HK-2 (cell line): ENCODE measurements around the gene VPS37D.
"Not testable (repeated sequence)": the region's sequence is repeated elsewhere in the genome, so short reads cannot be mapped to it uniquely, and the experiment has no call there.

Source experiments
- DNase-seq: peaks from one replicate; pipeline ENCODE4 v3.0.0-alpha.2; 2018; ENCODE audit not compliant: unreplicated experiment

VPS37D gene

DNA sequence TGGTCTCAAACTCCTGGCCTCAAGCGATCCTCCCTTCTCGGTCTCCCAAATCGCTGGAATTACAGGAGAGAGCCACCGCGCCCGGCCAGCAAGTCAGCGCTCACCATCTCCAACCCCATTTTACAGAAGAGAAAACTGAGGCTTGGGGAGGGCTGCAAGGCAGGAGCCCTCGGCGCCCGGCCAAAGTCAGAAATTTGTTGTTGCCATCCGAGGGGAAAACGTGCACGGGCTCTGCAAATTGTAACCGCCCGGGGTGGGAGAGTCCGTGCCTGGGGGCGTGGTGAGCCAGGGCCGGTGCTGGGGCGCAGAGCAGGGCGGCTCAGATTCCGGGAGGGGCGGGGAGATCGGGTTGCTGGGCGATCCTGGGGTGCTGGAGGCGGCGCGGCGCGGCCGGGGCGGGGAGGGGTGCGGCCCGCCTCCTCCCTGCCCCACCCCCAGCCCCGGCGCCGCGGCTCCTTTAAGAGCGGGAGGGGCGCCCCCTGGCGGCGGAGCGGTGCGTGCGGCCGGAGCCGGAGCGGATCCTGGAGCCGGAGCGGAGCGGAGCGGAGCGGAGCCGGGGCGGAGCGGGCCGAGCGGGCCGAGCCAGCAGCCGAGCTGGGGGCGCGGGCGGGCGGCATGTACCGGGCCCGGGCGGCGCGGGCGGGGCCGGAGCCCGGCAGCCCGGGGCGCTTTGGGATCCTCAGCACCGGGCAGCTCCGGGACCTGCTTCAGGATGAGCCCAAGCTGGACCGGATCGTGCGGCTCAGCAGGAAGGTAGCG lies at the start of gene VPS37D:
Gene VPS37D, plus strand, starts transcription at position 488 of the 759 bp plus-strand sequence. Its CDS starts 128 bp downstream, at position 616.
- DNase-seq, result peak; percentile 89

DNA sequence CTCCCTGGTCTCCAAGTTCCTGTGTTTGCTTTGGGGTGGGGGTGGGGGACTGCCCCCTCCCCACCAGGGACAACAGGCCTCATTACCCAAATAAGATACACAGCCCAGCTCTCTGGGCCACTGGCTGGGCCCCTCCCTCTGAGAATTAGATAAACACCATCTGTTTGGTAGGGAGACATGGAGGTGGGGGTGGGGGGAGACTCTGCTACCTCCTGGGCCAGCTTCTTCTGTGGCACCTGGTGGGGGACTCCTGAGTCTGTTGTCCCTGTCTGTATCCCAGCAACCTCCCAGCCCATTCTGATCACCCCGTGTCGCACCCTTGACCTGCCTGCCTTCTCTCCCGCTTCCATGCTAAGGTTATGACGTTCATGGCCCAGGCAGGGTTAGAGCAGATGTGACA lies 49.1 kb upstream of the VPS37D start:
- DNase-seq, result no peak

DNA sequence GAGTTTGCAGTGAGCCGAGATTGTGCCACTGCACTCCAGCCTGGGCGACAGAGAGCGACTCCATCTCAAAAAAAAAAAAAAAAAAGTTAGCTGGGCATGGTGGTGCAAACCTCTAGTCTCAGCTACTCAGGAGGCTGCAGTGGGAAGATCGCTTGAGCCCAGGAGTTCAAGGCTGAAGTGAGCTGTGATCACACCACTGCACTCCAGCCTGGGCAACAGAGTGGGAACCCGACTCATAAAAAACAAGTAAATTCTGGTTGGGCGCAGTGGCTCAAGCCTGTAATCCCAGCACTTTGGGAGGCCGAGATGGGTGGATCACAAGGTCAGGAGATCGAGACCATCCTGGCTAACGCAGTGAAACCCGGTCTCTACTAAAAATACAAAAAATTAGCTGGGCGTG lies 48.2 kb upstream of the VPS37D start:
- not testable (repeated sequence) for DNase-seq

GRCh38 chr7:73621168-73622063 lies 46.2 kb upstream of the VPS37D start:
- no peak for DNase-seq

DNA sequence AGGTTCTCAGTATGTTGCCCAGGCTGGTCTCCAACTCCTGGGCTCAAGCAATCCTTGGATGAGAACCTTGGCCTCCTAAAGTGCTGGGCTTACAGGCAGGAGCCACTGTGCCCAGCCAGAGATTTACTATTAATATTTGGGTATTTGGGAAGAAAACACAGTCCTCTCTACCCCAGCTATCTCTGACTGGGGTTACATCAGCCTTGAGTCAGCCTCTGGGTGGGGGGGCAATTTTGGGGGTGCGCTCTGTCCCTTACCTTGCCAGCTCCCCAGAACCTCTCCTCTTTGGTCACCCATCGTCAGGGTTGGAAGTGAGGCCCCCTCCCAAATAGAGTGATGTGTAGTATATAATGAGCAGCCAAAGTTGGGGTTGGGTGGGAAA lies 45.1 kb upstream of the VPS37D start:
- DNase-seq, result no peak

- DNase-seq, result no peak
These were observed 44.5 kb upstream of the VPS37D start for GRCh38 chr7:73622909-73623797.

GRCh38 chr7:73623798-73624668 lies 43.6 kb upstream of the VPS37D start, which contains the start of gene MLXIPL:
Gene MLXIPL (minus strand): TSS chr7:73624522. CDS start chr7:73624492, 30 bp downstream.
- DNase-seq, result peak; percentile 72

DNA sequence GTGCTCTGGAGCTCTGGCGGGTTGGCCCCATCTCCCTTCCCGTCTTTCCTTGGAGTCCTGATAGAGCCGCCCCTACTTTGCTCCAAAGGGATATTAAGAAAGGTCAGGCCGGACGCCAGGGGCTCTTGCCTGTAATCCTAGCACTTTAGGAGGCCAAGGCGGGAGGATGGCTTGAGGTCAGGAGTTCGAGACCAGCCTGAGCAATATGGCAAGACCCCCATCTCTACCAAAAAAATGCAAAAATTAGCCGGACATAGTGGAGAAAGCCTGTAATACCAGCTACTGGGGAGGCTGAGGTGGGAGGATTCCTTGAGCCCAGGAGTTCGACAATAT lies 43.0 kb upstream of the VPS37D start:
- DNase-seq, result no peak

- DNase-seq, result no peak
These were observed 42.4 kb upstream of the VPS37D start for GRCh38 chr7:73625276-73625675.

- no peak for DNase-seq
These were observed 40.8 kb upstream of the VPS37D start for GRCh38 chr7:73626814-73627213.

GRCh38 chr7:73628504-73628903 lies 39.1 kb upstream of the VPS37D start:
- no peak for DNase-seq

DNA sequence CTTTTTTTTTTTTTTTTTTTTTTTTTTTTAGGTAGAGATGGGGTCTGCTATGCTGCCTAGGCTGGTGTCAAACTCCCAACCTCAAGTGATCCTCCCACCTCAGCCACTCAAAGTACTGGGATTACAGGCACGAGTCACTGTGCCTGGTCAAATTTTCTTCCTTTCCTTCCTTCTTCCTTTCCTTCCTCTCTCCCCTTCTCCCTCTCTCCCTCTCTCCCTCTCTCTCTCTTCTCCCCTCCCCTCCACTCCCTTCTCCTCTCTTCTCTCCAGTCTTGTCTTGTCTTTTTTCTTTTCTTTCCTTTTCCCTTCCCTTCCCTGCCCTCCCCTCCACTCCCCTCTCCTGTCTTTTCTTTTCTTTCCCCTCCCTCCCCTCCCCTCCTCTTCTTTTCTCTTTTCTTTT lies 36.1 kb upstream of the VPS37D start:
- DNase-seq, result no peak

GRCh38 chr7:73633323-73633722 lies 34.3 kb upstream of the VPS37D start:
- DNase-seq, result no peak

DNA sequence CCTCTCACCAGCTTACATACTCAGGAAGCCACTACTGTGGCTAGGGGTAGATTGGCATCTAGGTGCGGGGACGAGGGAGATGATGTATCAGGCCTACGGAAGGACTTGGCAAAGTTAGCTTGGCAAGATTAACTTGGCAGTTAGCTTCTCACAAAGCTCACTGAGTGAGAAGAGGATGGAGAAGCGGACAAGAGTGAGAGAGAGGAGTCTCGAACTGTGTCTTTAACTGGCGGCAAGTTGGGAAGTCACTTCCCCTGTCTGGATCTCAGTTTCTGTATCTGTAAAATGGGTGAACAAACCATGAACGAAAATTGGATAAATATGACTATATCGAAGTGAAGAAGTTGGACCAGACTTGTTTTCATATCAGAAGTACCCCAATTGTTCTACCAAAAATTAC lies 33.8 kb upstream of the VPS37D start:
- no peak for DNase-seq

DNA sequence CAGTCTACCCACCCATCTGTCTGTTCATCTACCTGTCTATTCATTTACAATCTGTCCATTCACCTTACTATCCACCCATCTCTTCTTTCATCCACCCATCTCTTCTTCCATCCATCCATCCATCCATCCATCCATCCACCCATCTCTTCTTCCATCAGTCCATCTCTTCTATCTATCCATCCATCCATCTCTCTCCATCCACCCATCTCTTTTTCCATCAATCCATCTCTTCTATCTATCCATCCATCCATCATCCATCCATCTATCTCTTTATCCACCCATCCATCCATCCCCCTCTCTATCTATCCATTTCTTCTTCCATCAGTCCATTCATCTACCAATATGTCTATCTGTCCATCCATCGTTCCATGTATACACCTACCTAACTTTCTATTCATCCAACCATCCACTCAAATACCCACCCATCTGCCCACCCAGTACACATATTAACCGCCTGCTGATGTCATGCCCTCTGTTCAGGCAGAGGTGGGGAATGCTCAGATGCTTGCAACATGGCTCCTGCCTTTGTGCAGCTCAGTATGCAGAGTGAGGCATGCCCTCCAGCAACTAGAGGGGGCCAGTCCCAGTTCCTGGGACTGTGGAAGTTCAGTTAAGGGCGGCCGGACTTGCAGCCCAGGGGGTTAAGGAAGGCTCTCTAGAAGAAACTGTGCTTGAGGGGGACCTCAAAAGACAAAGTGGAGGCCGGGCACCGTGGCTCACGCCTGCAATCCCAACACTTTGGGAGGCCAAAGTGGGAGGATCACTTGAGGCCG lies 32.0 kb upstream of the VPS37D start:
- no peak for DNase-seq

- DNase-seq, result no peak
These were observed 28.7 kb upstream of the VPS37D start for GRCh38 chr7:73638911-73639310.

GRCh38 chr7:73642834-73643233 lies 24.8 kb upstream of the VPS37D start:
- no peak for DNase-seq

DNA sequence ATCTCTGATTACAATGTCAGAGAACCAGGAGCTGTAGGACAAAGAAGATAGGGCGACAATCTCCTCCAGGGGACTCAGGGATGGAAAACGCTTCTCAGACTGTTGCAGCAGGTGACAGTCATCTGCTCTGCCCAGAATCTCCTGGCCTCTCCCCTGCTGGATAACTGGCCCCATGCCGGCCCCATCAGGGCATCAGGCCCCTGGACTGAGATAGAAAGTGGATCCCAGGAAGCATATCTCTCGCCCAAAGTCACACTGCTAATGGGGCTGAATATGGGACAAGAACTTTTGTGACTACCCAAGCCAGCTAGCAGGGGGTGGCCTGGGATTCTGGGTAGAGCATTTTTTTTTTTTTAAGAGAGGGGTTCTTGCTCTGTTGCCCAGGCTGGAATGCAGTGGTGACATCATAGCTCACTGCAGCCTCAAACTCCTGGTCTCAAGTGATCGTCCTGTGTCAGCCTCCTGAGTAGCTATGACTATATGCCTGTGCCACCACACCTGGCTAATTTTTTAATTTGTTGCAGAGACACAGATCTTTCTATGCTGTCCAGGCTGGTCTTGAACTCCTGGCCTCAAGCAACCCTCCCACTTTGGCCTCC lies 22.8 kb upstream of the VPS37D start:
- no peak for DNase-seq

- no peak for DNase-seq
These were observed 21.9 kb upstream of the VPS37D start for GRCh38 chr7:73645643-73646174.
